Subcutaneous adipose tissue (tissue), 4 donors: ENCODE measurements around the gene SLC24A3. TPM values are rescaled to one million over a fixed set of nuclear protein-coding genes. Genes with fewer than 3 reads are reported as not detected.

Experiments used
- total RNA-seq, 4 donors: library from RNA; depleted of rRNA; stranded (reverse); fragments of >200 nt; gene quantifications; one replicate each; pipeline ENCODE4 v1.1.0, GENCODE V29; 2016
- TF ChIP-seq, protein P1 (sequence below): fragments of 450-650 bp; IDR thresholded peaks from one replicate; pipeline ENCODE4 v1.5.1; 2016; ENCODE audit warnings: low read depth, mild to moderate bottlenecking, control low read depth, antibody characterized with exemption, moderate library complexity

The SLC24A3 gene
- total RNA-seq, 4 donors from 2014 or later: 4.6 to 12.2 (median 9.1) TPM

DNA sequence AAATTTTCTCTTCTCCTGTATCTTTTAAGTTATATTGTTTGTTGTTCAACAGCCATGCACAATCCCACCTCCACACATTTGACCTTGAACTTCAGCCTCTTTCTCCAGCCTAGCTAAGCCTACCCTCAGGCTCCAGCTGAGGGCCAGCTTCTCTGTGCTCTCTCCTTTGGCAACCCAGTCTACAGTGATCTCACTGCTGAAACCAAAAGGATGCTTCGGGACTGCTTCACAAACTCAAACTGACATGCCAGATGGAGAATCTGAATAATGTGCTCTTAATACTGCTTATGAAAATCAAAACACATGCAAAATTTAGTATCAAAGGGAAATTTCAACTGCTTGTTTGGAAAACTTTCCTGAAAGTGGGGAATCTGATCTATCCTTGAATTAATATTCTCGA is 529.5 kb downstream of the SLC24A3 start:
- TF ChIP-seq, protein P1, sequence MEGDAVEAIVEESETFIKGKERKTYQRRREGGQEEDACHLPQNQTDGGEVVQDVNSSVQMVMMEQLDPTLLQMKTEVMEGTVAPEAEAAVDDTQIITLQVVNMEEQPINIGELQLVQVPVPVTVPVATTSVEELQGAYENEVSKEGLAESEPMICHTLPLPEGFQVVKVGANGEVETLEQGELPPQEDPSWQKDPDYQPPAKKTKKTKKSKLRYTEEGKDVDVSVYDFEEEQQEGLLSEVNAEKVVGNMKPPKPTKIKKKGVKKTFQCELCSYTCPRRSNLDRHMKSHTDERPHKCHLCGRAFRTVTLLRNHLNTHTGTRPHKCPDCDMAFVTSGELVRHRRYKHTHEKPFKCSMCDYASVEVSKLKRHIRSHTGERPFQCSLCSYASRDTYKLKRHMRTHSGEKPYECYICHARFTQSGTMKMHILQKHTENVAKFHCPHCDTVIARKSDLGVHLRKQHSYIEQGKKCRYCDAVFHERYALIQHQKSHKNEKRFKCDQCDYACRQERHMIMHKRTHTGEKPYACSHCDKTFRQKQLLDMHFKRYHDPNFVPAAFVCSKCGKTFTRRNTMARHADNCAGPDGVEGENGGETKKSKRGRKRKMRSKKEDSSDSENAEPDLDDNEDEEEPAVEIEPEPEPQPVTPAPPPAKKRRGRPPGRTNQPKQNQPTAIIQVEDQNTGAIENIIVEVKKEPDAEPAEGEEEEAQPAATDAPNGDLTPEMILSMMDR: no peak

DNA sequence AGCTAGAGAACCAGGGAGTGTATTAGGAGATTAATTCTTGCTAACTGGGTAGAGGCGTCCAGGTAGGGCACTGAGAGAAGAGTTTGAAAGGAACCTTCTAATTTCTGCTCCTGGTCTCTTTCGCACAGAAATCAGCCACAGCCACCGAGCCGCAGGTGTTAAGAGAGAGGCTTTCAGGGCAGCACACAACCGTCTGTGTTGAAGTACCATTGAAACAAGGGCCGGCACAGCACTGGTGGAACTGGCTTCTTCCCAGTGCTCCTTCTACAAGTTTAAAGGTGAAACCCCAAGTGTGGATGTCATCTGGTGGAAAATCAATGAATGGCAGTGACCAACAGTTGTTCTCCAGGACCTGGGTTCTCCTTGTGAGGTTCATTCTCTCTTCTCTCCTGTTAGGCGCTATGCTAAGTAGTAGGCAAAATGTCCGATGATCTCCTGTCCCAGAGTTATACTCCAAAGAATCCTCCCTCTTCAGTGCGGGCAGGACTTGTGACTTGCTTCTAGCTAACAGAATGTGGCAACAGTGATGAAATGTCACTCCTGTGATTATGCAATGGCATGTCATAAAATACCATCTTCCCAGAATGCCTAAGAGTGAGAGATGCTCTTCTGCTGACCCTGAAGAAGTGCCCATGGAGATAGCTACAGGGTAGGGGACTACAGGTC is 530.7 kb downstream of the SLC24A3 start:
- TF ChIP-seq, protein P1: no peak

GRCh38 chr20:19743640-19743995 is 531.2 kb downstream of the SLC24A3 start:
- TF ChIP-seq, protein P1: no peak

DNA sequence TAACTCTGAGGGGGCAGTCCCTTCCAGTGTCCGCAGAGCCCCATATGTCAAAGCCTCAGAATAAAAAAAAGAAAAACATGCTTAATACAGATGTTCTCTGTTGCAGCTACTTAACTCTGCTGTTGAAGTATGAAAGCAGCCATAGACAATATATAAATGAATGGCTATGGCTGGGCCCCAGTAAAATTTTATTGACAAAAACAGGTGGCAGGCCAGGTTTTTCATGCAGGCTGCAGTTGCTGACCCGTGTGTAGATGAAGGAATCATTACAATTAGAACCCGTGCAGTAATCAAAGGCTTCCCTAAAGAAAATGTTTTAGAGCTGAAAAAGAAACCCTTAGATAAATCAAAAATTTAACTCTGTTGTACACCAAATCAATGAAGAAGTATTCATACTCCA is 532.7 kb downstream of the SLC24A3 start:
- TF ChIP-seq, protein P1: no peak

- TF ChIP-seq, protein P1: no peak
These were observed 533.1 kb downstream of the SLC24A3 start for GRCh38 chr20:19745584-19745983.

GRCh38 chr20:19746396-19746795 is 534.0 kb downstream of the SLC24A3 start:
- TF ChIP-seq, protein P1: no peak

DNA sequence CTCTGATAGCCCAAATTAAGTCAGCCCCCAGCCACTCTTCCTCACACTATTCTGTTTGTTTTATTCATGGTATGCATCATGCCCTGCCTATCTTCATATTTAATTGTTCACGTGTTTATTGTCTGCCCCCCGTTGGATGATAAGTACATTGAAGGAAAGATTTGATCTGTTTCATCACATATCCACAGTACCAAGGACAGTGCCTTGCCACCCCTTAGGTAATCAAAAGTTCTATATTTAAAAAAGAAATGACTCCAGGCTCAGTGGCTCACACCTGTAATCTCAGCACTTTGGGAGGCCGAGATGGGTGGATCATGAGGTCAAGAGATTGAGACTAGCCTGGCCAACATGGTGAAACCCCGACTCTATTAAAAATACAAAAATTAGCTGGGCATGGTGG is 535.5 kb downstream of the SLC24A3 start:
- TF ChIP-seq, protein P1: no peak
